Measurements from ENCODE around the gene DPAGT1. TPM values are rescaled to one million over a fixed set of nuclear protein-coding genes. Genes with fewer than 3 reads are reported as not detected.

Gene DPAGT1
- total RNA-seq, 6 experiments from 2014 or later, result 40.5 to 52.5 (median 49.1) TPM

- Mint-ChIP-seq H3K27me3 (ENCODE audit: insufficient read depth) (no peaks in the 10 kb centered on the region; the same call in 1 of the 2 replicates), H3K9me3 (no peaks in the 10 kb centered on the region), H3K4me1 (ENCODE audit: low read depth) (peaks cover 37% of the 10 kb centered on the region), H3K27ac (no peak overlapping the region), H3K36me3 (ENCODE audit: low read depth) (peaks cover 26% of the 10 kb centered on the region; the same call in 1 of the 2 replicates), H3K4me3 (no peak overlapping the region)
- TF ChIP-seq CTCF (IDR thresholded peaks at IDR 0.05), result no peak
- no peak for DNase-seq
Observed at GRCh38 chr11:119110439-119110838, 8.8 kb upstream of the DPAGT1 start.

- Mint-ChIP-seq H3K4me3 (peak overlapping the region; percentile 88; the same call in 1 of the 2 replicates), H3K27ac (no peak overlapping the region), H3K27me3 (ENCODE audit: insufficient read depth) (no peaks in the 10 kb centered on the region; the same call in 1 of the 2 replicates), H3K36me3 (ENCODE audit: low read depth) (peaks cover 21% of the 10 kb centered on the region; the same call in 1 of the 2 replicates), H3K4me1 (ENCODE audit: low read depth) (peaks cover 43% of the 10 kb centered on the region), H3K9me3 (no peaks in the 10 kb centered on the region)
- DNase-seq, result no peak
- TF ChIP-seq CTCF (IDR thresholded peaks at IDR 0.05), result no peak
Observed at GRCh38 chr11:119109843-119110242, 8.2 kb upstream of the DPAGT1 start.

GRCh38 chr11:119108857-119109221, 7.2 kb upstream of the DPAGT1 start:
- Mint-ChIP-seq H3K27me3 (ENCODE audit: insufficient read depth) (no peaks in the 10 kb centered on the region; the same call in 1 of the 2 replicates), H3K36me3 (ENCODE audit: low read depth) (peaks cover 21% of the 10 kb centered on the region; the same call in 1 of the 2 replicates), H3K27ac (peak overlapping the region; percentile 67), H3K4me3 (peak overlapping the region; percentile 88), H3K4me1 (ENCODE audit: low read depth) (peaks cover 45% of the 10 kb centered on the region), H3K9me3 (no peaks in the 10 kb centered on the region)
- DNase-seq, result no peak
- TF ChIP-seq CTCF (IDR thresholded peaks at IDR 0.05), result no peak

GRCh38 chr11:119108146-119108856, 6.6 kb upstream of the DPAGT1 start:
- peak overlapping the region; percentile 67 for H3K27ac Mint-ChIP-seq
- DNase-seq, result no peak
- H3K9me3 Mint-ChIP-seq, result no peaks in the 10 kb centered on the region
- H3K4me1 Mint-ChIP-seq (ENCODE audit: low read depth), result peaks cover 43% of the 10 kb centered on the region
- peaks cover 21% of the 10 kb centered on the region; the same call in 1 of the 2 replicates for H3K36me3 Mint-ChIP-seq (ENCODE audit: low read depth)
- peak overlapping the region; percentile 88 for H3K4me3 Mint-ChIP-seq
- H3K27me3 Mint-ChIP-seq (ENCODE audit: insufficient read depth), result no peaks in the 10 kb centered on the region; the same call in 1 of the 2 replicates
- no peak for TF ChIP-seq CTCF (IDR thresholded peaks at IDR 0.05)

GRCh38 chr11:119107538-119108145, 6.0 kb upstream of the DPAGT1 start:
- Mint-ChIP-seq H3K27me3 (ENCODE audit: insufficient read depth) (no peaks in the 10 kb centered on the region; the same call in 1 of the 2 replicates), H3K36me3 (ENCODE audit: low read depth) (peaks cover 15% of the 10 kb centered on the region; the same call in 1 of the 2 replicates), H3K4me1 (ENCODE audit: low read depth) (peaks cover 36% of the 10 kb centered on the region), H3K27ac (peak overlapping the region; percentile 67), H3K4me3 (peak overlapping the region; percentile 89), H3K9me3 (no peaks in the 10 kb centered on the region)
- no peak for DNase-seq
- TF ChIP-seq CTCF (IDR thresholded peaks at IDR 0.05), result no peak

All from HFFc6 (cell line).